ENCODE measurements around the gene TRDMT1. TPM values are rescaled to one million over a fixed set of nuclear protein-coding genes. Genes with fewer than 3 reads are reported as not detected.

Gene TRDMT1
- total RNA-seq, 1 donor from 2014 or later: 35.6 TPM

DNA sequence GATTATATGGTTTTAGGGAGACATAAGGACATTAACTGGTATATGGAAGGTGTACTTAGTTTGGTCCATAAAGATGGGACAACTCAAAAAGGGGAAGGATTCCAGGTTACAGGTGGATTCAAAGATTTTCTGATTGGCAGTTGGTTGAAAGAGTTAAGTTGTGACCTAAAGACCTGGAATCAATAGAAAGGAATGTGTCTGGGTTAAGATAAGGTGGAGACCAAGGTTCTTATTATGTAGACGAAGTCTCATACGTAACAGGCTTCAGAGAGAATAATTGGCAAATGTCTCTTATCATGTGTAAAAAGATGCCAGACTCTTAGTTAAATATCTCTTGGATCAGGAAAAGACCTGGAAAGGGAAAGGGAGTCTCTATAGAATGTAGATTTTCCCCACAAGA, 1.0 kb upstream of the TRDMT1 start:
- no peak for DNase-seq (ENCODE audit: low spot score)
- H3K36me3 ChIP-seq: no peaks in the 10 kb centered on the region
- Mint-ChIP-seq H3K27ac (peak overlapping the region; percentile 100), H3K27me3 (ENCODE audit: insufficient read depth, low read depth) (no peaks in the 10 kb centered on the region), H3K4me1 (peaks cover 54% of the 10 kb centered on the region), H3K9me3 (peaks cover 2% of the 10 kb centered on the region), H3K36me3 (no peaks in the 10 kb centered on the region), H3K4me3 (peak overlapping the region; percentile 93)
- no peak overlapping the region for H2AFZ ChIP-seq (replicated peaks)
- H3K4me1 ChIP-seq: peaks cover 35% of the 10 kb centered on the region
- peak overlapping the region; percentile 97 for H3K27ac ChIP-seq
- H3K9me3 ChIP-seq (ENCODE audit: low read depth): no peaks in the 10 kb centered on the region
- TF ChIP-seq EZH2 (IDR thresholded peaks at IDR 0.05) (no peak), EZH2phosphoT487 (IDR thresholded peaks at IDR 0.05) (no peak)
- TF ChIP-seq, protein P1, sequence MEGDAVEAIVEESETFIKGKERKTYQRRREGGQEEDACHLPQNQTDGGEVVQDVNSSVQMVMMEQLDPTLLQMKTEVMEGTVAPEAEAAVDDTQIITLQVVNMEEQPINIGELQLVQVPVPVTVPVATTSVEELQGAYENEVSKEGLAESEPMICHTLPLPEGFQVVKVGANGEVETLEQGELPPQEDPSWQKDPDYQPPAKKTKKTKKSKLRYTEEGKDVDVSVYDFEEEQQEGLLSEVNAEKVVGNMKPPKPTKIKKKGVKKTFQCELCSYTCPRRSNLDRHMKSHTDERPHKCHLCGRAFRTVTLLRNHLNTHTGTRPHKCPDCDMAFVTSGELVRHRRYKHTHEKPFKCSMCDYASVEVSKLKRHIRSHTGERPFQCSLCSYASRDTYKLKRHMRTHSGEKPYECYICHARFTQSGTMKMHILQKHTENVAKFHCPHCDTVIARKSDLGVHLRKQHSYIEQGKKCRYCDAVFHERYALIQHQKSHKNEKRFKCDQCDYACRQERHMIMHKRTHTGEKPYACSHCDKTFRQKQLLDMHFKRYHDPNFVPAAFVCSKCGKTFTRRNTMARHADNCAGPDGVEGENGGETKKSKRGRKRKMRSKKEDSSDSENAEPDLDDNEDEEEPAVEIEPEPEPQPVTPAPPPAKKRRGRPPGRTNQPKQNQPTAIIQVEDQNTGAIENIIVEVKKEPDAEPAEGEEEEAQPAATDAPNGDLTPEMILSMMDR (IDR thresholded peaks at IDR 0.05): no peak
- H3K4me2 ChIP-seq: peak overlapping the region; percentile 95
- peaks cover 32% of the 10 kb centered on the region for H3K79me2 ChIP-seq (ENCODE audit: low read depth)
- H3K9ac ChIP-seq: no peak overlapping the region
- H3K4me3 ChIP-seq: peak overlapping the region; percentile 77
- no peaks in the 10 kb centered on the region for H4K20me1 ChIP-seq (ENCODE audit: low read depth)
- H3K27me3 ChIP-seq: no peaks in the 10 kb centered on the region
- H3F3A ChIP-seq (ENCODE audit: low read depth): peaks cover 34% of the 10 kb centered on the region

DNA sequence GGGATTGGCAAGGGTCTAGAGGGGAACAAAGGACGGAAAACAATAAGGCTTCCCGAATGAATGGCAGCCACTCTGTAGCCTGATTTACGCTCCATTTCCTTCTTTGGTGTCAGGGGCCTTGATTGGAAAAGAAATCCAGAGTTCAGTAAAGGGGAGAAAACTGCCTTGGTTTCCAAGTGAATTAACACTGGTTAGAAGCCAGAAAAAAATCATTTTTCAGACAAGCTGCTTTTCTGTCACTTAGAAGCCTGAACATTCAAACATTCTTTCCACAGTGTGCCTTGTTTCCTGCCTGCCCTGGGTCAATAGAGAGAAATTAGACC, 283 bp upstream of the TRDMT1 start:
- Histone ChIP-seq H4K20me1 (ENCODE audit: low read depth) (no peaks in the 10 kb centered on the region), H3K79me2 (ENCODE audit: low read depth) (peaks cover 40% of the 10 kb centered on the region), H3K27ac (peak overlapping the region; percentile 97), H3K36me3 (no peaks in the 10 kb centered on the region), H3F3A (ENCODE audit: low read depth) (peaks cover 34% of the 10 kb centered on the region), H3K4me3 (peak overlapping the region; percentile 77), H3K9ac (no peak overlapping the region), H3K4me2 (peak overlapping the region; percentile 95), H3K27me3 (no peaks in the 10 kb centered on the region), H3K9me3 (ENCODE audit: low read depth) (no peaks in the 10 kb centered on the region), H2AFZ (replicated peaks) (peak overlapping the region; percentile 93), H3K4me1 (peaks cover 35% of the 10 kb centered on the region)
- Mint-ChIP-seq H3K4me3 (peak overlapping the region; percentile 93), H3K36me3 (peaks cover 2% of the 10 kb centered on the region), H3K27me3 (ENCODE audit: insufficient read depth, low read depth) (no peaks in the 10 kb centered on the region), H3K9me3 (peaks cover 4% of the 10 kb centered on the region), H3K27ac (peak overlapping the region; percentile 100), H3K4me1 (peaks cover 52% of the 10 kb centered on the region)
- no peak for DNase-seq (ENCODE audit: low spot score)
- TF ChIP-seq EZH2phosphoT487 (IDR thresholded peaks at IDR 0.05): no peak
- no peak for TF ChIP-seq EZH2 (IDR thresholded peaks at IDR 0.05)
- TF ChIP-seq, protein P1 (IDR thresholded peaks at IDR 0.05): no peak

DNA sequence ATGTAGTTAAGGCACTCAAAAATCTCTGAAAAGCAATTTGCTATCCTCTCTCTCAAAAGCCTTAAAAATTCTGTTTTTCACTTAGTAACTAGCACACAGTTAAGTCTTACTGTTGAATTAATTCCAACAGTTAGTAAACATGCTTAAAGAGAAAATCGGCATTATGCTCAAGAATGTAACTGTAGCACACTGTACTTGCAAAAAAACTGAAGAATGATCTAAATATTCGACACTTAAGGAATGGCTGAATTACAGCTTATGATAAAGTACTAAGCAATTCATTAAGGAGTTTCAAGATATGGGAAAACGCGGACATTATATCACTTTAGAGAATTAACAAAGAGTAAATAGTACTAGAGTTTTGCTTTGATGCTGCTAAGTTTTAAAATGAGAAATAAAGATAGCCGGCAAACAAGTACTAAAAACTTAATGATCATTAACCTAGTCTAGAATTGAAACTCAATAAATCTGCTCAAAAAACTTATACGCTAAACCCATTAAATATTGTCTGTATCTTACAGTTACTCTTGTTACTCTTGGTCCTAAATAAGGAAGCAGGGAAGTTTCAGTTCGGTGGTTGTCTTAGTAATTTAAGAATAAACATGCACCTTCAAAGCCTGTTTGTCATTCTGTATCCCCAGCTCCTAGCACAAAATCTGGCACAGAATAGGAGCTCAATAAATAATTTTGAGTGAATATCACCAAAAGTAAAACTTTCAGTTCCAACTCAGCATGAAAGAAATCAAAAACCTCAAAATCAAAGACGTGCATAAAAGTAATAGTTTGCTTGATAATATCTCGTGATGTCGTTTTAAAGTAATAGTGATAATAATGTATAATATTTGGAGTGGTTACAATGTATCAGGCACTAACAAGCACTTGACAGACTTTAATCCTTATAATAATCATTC, 1.2 kb downstream of the TRDMT1 start:
- peaks cover 47% of the 10 kb centered on the region for H3K4me1 Mint-ChIP-seq
- no peak overlapping the region for H2AFZ ChIP-seq (replicated peaks)
- TF ChIP-seq EZH2 (IDR thresholded peaks at IDR 0.05): no peak
- TF ChIP-seq EZH2phosphoT487 (IDR thresholded peaks at IDR 0.05): no peak

More for the DNA sequence above, 1.2 kb downstream of the TRDMT1 start:
- Histone ChIP-seq H3K9me3 (ENCODE audit: low read depth) (no peaks in the 10 kb centered on the region), H3K79me2 (ENCODE audit: low read depth) (peaks cover 55% of the 10 kb centered on the region), H3F3A (ENCODE audit: low read depth) (peaks cover 34% of the 10 kb centered on the region), H3K4me3 (peak overlapping the region; percentile 77), H3K27me3 (no peaks in the 10 kb centered on the region), H3K36me3 (no peaks in the 10 kb centered on the region), H3K4me1 (peaks cover 35% of the 10 kb centered on the region), H3K4me2 (peak overlapping the region; percentile 95), H3K27ac (peak overlapping the region; percentile 97), H3K9ac (peak overlapping the region; percentile 5), H4K20me1 (ENCODE audit: low read depth) (no peaks in the 10 kb centered on the region)
- Mint-ChIP-seq H3K27me3 (ENCODE audit: insufficient read depth, low read depth) (no peaks in the 10 kb centered on the region), H3K36me3 (peaks cover 5% of the 10 kb centered on the region), H3K9me3 (peaks cover 7% of the 10 kb centered on the region), H3K4me3 (peak overlapping the region; percentile 93), H3K27ac (peak overlapping the region; percentile 100)
- DNase-seq (ENCODE audit: low spot score): no peak

All from neural progenitor cell (in vitro differentiated cells).